CD4-positive, alpha-beta T cell (primary cell): Measurements from ENCODE around the gene DHFR. TPM values are rescaled to one million over a fixed set of nuclear protein-coding genes. Genes with fewer than 3 reads are reported as not detected.

Source experiments
- ATAC-seq: fragments of 200-7000 bp; cut with Tn5 transposase; one replicate; pipeline ENCODE4 v1.10.0; 2022; ENCODE audit warnings: mild to moderate bottlenecking; ENCODE audit not compliant: poor library complexity
- CTCF ChIA-PET: fragments of 350-600 bp; sonication (Branson Sonifier 250); formaldehyde crosslinking; loops from one replicate; lab custom pipeline; 2021; ENCODE audit warnings: antibody characterized with exemption, inconsistent platforms; lab: Charles Lee
- POLR2A ChIA-PET: fragments of 350-600 bp; sonication (Branson Sonifier 250); formaldehyde crosslinking; loops from one replicate; lab custom pipeline; 2021; ENCODE audit warnings: antibody characterized with exemption, inconsistent platforms; lab: Charles Lee
- DNase-seq, 14 experiments: peaks; one replicate each; pipeline ENCODE4 v3.0.0-alpha.2; 2013 to 2020; ENCODE audit warnings: mixed read lengths in 2 of 14
- H3K27ac ChIP-seq, 2 donors: one replicate each; pipeline versions ENCODE4 v1.5.1 to v1.7.0; 2013; ENCODE audit warnings: low read length in 2 of 2, low read depth in 1 of 2, mild to moderate bottlenecking in 1 of 2
- H3K27me3 ChIP-seq, 2 experiments: 1 replicate in 1 of 2; 2 replicates in 1 of 2; pipeline versions ENCODE4 v1.6.1 to v1.7.0; 2013; ENCODE audit warnings: low read length in 2 of 2, control low read depth in 1 of 2, mild to moderate bottlenecking in 1 of 2, moderate library complexity in 1 of 2; ENCODE audit not compliant: insufficient read depth in 2 of 2, control insufficient read depth in 1 of 2
- H3K36me3 ChIP-seq: one replicate; pipeline ENCODE4 v1.6.1; 2013; ENCODE audit warnings: low read length, control low read depth; ENCODE audit not compliant: insufficient read depth
- H3K4me1 ChIP-seq: one replicate; pipeline ENCODE4 v1.6.1; 2013; ENCODE audit warnings: low read length, control low read depth; ENCODE audit not compliant: insufficient read depth
- H3K4me3 ChIP-seq: one replicate; pipeline ENCODE4 v1.5.1; 2013; ENCODE audit warnings: mild to moderate bottlenecking, low read length, moderate library complexity
- H3K9me3 ChIP-seq, 2 experiments: 1 replicate in 1 of 2; 2 replicates in 1 of 2; pipeline versions ENCODE4 v1.6.1 to v1.7.0; 2013; ENCODE audit warnings: low read length in 2 of 2, mild to moderate bottlenecking in 2 of 2, control low read depth in 1 of 2, moderate library complexity in 1 of 2; ENCODE audit not compliant: control insufficient read depth in 1 of 2, insufficient read depth in 1 of 2
- H3K27ac Mint-ChIP-seq: one replicate; pipeline ENCODE4 v1.8.0; 2020; ENCODE audit warnings: mixed read lengths
- H3K27me3 Mint-ChIP-seq: one replicate; pipeline ENCODE4 v1.8.0; 2021; ENCODE audit warnings: mixed read lengths
- H3K36me3 Mint-ChIP-seq: one replicate; pipeline ENCODE4 v1.8.0; 2021; ENCODE audit warnings: low read depth, mixed read lengths
- H3K4me1 Mint-ChIP-seq: one replicate; pipeline ENCODE4 v1.8.0; 2021; ENCODE audit warnings: low read depth, mixed read lengths
- H3K4me3 Mint-ChIP-seq: one replicate; pipeline ENCODE4 v1.8.0; 2020; ENCODE audit warnings: mild to moderate bottlenecking, mixed read lengths
- H3K9me3 Mint-ChIP-seq: one replicate; pipeline ENCODE4 v1.8.0; 2020; ENCODE audit warnings: mixed read lengths
- intact Hi-C, 2 experiments: fragments of 100-400 bp; cut with DNase I in 1 of 2; cut with micrococcal nuclease in 1 of 2; formaldehyde crosslinking; loops; one replicate each; pipeline versions ENCODE4 v1.15.1 to v1.9.0; 2023 to 2025; cut with DNase I, micrococcal nuclease
- total RNA-seq, 174 experiments: library from RNA in 2 of 174; stranded (reverse) in 2 of 174; gene quantifications; one replicate each; pipeline ENCODE4 v1.2.3 and lab custom pipeline; 2021 to 2026
- TF ChIP-seq, protein P1 (sequence below): fragments of 200-600 bp; IDR thresholded peaks from one replicate; pipeline ENCODE4 v1.8.0; 2022; ENCODE audit warnings: antibody characterized with exemption, mild to moderate bottlenecking

DHFR gene
- total RNA-seq, 2 experiments from 2014 or later, result 3.6 to 4.0 TPM

- H3K4me1 Mint-ChIP-seq, result no peaks in the 10 kb centered on the region
- no peak overlapping the region for H3K4me3 Mint-ChIP-seq
- no peak overlapping the region for H3K27ac Mint-ChIP-seq
- intact Hi-C loops, result no loop called here
- H3K27me3 ChIP-seq, result no peaks in the 10 kb centered on the region
- no peaks in the 10 kb centered on the region for H3K9me3 ChIP-seq
- peaks cover 22% of the 10 kb centered on the region for H3K36me3 Mint-ChIP-seq
- TF ChIP-seq, protein P1, sequence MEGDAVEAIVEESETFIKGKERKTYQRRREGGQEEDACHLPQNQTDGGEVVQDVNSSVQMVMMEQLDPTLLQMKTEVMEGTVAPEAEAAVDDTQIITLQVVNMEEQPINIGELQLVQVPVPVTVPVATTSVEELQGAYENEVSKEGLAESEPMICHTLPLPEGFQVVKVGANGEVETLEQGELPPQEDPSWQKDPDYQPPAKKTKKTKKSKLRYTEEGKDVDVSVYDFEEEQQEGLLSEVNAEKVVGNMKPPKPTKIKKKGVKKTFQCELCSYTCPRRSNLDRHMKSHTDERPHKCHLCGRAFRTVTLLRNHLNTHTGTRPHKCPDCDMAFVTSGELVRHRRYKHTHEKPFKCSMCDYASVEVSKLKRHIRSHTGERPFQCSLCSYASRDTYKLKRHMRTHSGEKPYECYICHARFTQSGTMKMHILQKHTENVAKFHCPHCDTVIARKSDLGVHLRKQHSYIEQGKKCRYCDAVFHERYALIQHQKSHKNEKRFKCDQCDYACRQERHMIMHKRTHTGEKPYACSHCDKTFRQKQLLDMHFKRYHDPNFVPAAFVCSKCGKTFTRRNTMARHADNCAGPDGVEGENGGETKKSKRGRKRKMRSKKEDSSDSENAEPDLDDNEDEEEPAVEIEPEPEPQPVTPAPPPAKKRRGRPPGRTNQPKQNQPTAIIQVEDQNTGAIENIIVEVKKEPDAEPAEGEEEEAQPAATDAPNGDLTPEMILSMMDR, result no peak
- no peak overlapping the region for H3K4me3 ChIP-seq
- POLR2A ChIA-PET, result no interaction called here
- DNase-seq (no peak), ATAC-seq (no peak)
- no peak overlapping the region for H3K27ac ChIP-seq
- no peaks in the 10 kb centered on the region for H3K9me3 Mint-ChIP-seq
- H3K4me1 ChIP-seq, result no peaks in the 10 kb centered on the region
- CTCF ChIA-PET, result no interaction called here
- peaks cover 5% of the 10 kb centered on the region for H3K36me3 ChIP-seq
- H3K27me3 Mint-ChIP-seq, result no peaks in the 10 kb centered on the region
These were observed 29.6 kb downstream of the DHFR start for GRCh38 chr5:80625230-80625629.

DNA sequence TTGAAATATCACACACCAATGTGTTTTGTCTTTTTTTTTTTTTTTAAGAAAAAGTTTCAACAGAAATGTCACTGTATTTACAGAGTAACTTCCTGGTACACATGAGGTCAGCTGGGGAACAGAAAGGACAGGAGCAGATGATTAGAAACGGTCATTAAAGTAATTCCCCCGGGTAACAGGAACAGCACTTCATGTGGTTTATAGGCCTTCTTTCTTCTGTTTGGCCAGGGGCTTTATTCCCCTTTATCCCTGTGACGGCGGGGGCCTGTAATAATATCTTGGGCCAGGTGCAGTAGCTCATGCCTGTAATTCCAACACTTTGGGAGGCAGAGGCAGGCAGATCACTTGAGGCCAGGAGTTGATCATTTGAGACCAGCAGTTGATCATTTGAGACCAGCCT, 30.8 kb downstream of the DHFR start:
- ATAC-seq (no peak), DNase-seq (no peak)
- Mint-ChIP-seq H3K27me3 (no peaks in the 10 kb centered on the region), H3K9me3 (no peaks in the 10 kb centered on the region), H3K4me3 (no peak overlapping the region), H3K27ac (no peak overlapping the region), H3K36me3 (peaks cover 12% of the 10 kb centered on the region), H3K4me1 (no peaks in the 10 kb centered on the region)
- TF ChIP-seq, protein P1, result no peak
- no peaks in the 10 kb centered on the region for H3K27me3 ChIP-seq
- ChIA-PET CTCF (no interaction called here), POLR2A (no interaction called here)
- H3K4me1 ChIP-seq, result no peaks in the 10 kb centered on the region
- intact Hi-C loops, result no loop called here
- no peaks in the 10 kb centered on the region for H3K9me3 ChIP-seq
- H3K4me3 ChIP-seq, result no peak overlapping the region
- no peaks in the 10 kb centered on the region for H3K36me3 ChIP-seq
- no peak overlapping the region for H3K27ac ChIP-seq

DNA sequence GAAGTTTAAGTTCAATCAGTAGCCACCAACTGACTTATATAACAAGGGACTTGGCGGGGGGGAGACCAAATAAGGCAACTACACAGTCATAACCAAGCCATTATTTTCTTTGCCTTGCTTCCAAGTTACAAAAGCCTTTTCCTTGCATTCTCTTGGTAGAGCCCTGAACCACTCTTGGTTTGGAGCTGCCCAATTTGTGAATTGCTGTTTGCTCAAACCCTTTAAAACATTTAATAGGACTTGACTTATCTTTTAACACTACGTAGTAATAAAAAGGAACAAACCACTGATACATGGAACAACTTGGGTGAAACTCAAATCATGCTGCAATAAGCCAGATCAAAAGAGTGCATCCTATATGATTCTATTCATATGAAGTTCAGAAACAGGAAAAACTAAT, 32.0 kb downstream of the DHFR start:
- Histone ChIP-seq H3K4me3 (no peak overlapping the region), H3K27ac (no peak overlapping the region), H3K4me1 (no peaks in the 10 kb centered on the region), H3K27me3 (no peaks in the 10 kb centered on the region), H3K9me3 (no peaks in the 10 kb centered on the region), H3K36me3 (no peaks in the 10 kb centered on the region)
- no peak for DNase-seq
- intact Hi-C loops, result no loop called here
- POLR2A ChIA-PET, result no interaction called here
- ATAC-seq, result no peak
- Mint-ChIP-seq H3K36me3 (peaks cover 12% of the 10 kb centered on the region), H3K27me3 (no peaks in the 10 kb centered on the region), H3K4me3 (no peak overlapping the region), H3K27ac (no peak overlapping the region), H3K4me1 (no peaks in the 10 kb centered on the region), H3K9me3 (no peaks in the 10 kb centered on the region)
- TF ChIP-seq, protein P1, result no peak
- CTCF ChIA-PET, result no interaction called here
